HCEC 1CT (cell line): ENCODE data around the gene KIF22.
"Not testable (repeated sequence)": the region's sequence is repeated elsewhere in the genome, so short reads cannot be mapped to it uniquely, and the experiment has no call there.

ENCODE experiments used
- DNase-seq: peaks from one replicate; pipeline ENCODE4 v3.0.0-alpha.2; 2017

Gene KIF22

DNA sequence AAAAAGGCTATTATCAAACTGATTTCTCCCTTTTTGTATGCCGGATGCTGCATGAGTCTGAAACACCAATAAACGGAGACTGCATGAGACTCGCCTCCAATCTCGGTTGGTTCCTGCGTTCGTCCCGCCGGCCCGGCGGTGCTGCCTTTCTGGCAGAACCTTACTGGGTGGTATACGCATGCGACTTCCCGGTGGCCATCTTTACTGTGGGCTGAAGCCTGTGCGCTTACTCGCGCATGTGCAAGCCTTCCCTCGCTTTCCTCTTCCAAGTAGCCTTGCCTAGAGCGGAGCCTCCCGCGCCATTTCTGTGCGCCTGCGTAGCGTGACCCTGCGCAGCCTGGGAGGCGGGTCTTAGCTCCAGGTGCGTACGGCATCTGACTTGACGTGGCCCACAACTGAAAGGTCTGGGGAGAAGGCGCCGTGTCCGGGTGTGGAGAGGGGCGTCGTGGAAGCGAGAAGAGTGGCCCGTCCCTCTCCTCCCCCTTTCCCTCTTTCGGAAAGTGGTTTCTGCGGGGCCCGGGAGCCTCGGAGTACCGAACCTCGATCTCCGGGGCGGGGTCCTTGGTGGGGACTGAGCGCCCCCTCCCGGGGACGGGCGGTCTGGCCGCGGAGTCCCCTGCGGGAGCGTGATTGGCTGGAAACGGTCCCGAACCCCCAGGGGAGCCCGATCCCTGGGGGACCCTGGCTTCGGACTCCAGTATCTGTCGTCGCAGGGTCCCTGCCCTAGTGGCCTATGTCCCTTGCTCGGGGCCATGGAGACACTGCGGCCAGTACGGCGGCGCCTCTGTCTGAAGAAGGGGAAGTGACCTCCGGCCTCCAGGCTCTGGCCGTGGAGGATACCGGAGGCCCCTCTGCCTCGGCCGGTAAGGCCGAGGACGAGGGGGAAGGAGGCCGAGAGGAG, 25.5 kb downstream of the KIF22 start, which contains the start of gene PAGR1:
PAGR1 (plus strand) TSS at position 360 of the 901 bp plus-strand sequence; CDS start at position 734, 374 bp downstream.
- DNase-seq, result peak; percentile 100

DNA sequence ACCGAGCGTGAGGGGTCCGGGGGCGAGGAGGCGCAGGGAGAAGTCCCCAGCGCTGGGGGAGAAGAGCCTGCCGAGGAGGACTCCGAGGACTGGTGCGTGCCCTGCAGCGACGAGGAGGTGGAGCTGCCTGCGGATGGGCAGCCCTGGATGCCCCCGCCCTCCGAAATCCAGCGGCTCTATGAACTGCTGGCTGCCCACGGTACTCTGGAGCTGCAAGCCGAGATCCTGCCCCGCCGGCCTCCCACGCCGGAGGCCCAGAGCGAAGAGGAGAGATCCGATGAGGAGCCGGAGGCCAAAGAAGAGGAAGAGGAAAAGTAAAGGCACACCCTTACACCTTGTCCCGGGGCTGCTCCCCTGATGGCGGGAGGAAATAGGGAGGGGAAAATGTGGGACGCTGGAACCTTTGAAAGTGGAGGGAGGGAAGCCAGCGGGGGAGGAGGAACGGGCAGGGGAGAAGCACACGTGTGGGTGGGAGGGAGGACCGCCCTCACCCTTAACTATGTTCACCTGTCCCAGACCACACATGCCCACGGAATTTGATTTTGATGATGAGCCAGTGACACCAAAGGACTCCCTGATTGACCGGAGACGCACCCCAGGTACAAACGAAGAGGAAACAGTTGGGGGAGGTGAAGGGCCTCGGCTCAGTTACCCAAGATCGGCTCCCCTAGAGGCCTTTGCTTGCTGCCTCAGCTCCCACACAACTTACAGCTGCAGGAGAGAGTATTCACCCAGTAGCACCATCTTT, 26.3 kb downstream of the KIF22 start:
- DNase-seq, result peak; percentile 62

DNA sequence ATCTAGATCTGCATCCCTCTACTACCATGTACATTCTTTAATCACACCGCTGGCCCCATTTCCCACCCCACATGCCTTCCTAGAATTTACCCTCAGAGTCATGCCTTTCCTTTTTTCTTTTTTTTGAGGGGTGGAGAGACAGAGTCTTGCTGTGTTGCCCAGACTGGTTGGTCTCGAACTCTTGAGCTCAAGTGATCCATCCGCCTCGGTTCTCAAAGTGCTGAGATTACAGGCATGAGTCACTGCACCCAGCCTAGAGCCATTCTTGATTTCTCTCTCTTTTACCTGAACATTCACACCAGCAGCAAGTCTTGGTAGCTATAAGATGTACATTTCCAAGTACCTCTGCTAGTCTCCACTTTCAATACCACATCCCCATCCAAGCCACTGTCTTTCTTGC, 27.5 kb downstream of the KIF22 start:
- DNase-seq, result no peak

GRCh38 chr16:29819506-29819905, 29.0 kb downstream of the KIF22 start:
- DNase-seq, result no peak

DNA sequence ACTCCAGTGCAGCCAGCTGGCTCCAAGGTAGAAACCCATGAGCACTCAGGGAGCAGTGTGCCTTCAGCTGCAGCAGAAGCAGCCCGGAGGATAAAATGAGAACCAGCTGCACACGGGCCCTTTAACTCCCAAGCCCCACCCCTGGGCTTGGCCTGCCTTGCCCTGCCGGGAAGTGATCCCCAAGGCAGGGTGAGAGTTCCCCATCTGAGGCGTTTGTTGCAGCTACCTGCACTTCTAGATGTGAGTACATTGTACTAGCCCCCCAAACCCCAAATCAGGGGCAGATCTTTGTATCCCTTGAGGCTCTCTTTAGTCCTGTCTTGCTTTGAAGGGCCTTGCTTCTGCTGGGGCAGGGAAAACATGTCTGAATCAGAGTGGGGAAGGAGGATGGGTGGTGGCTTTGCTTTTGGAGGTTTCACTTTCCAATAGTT, 29.7 kb downstream of the KIF22 start, which contains the start of gene MVP:
MVP (plus strand) TSS at position 192 of the 431 bp plus-strand sequence. CDS start 10,088 bp downstream, outside the sequence.
- peak; percentile 74 for DNase-seq

GRCh38 chr16:29820730-29821642, 30.4 kb downstream of the KIF22 start:
- DNase-seq, result no peak

- peak; percentile 84 for DNase-seq
Observed at GRCh38 chr16:29821643-29822115, 31.1 kb downstream of the KIF22 start.

- DNase-seq, result peak; percentile 93
Observed at GRCh38 chr16:29824589-29825144, 34.1 kb downstream of the KIF22 start.

DNA sequence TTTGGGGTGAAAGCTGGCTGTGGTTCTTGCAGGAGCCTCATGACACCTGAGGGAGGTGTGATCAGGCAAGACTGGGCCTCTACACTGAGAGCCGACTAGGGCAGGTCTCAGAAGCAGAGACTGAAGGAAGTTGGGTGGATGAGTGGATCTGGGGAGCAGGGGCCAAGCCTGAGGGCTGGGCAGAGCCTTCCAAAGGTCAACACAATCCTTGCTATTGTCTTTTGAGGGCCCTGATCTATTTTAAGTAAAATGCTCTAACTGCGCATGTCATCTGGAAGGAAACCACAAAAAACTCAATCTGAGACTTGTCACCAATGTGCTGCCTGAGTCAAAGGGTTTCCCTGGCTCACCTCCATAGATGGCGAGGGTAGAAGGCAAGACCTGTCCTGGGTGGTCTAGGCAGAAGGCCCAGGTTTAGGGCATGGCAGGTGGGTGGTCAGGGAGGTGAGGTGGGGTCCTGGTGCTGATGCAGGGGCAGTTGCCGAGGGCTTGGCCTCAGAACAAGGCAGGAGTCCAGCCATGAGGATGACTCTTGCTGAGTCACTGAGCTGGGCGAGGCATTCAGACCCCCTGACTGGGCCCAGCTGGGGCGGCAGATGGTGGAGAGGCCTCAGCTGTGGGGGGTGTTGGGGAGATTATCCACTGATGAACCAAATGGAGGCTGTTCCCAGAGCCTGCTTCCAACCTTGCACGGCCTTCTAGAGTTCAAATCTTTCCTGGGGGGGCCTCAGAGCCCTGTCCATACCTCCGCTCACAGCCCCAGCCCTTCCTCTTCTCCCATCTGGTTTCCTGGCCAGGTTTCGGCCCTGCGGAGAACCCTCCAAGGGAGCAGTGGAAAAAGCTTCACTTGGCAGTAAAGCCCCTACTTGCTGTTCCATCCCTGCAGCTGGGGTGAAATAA, 34.8 kb downstream of the KIF22 start:
- DNase-seq, result peak; percentile 96

DNA sequence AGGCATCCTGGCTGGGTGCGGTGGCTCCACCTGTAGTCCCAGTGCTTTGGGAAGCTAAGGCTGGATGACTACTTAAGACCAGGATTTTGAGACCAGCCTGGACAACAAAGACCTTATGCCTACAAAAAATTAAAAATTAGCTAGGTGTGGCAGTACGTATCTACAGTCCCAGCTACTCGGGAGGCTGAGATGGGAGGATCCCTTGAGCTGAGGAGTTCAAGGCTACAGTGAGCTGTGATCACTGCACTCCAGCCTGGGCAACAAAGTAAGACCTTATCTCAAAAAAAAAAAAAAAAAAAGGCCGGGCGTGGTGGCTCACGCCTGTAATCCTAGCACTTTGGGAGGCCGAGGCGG, 35.8 kb downstream of the KIF22 start:
- DNase-seq, result no peak

GRCh38 chr16:29830774-29831173, 40.2 kb downstream of the KIF22 start:
- no peak for DNase-seq

DNA sequence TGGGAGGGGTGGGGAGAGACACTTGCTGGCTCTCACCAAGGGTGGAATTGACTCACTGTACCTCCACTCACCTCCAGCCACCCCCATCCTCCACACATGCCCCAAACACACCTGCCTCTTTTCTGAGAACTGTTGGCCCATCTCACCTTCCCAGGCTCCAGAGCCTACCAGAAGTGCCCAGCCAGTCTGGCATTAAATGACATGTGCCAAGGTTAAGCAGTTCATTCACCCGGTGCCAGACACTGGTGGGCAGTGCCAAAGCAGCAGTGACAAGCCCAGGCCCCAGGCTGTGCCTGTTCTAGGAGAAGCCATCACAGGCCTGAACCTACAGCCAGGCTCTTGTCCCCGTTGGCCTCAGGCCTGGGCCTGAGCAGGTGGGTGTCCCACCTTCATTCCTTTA, 40.9 kb downstream of the KIF22 start:
- no peak for DNase-seq

DNA sequence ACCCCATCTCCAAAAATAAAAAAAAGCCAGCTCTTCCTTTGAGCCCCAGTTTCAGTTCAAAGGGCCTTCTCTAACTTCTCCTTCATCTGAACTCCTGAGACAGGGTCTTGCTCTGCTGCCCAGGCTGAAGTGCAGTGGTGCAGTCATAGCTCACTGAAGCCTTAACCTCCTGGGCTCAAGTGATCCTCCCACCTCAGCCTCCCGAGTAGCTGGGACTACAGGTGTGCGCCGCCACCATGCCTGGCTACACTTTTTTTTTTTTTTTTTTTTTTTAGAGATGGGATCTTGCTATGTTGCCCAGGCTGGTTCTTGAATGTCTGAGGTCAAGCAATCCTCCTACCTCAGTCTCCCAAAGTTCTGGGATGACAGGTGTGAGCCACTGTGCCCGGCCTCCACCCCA, 42.7 kb downstream of the KIF22 start:
- not testable (repeated sequence) for DNase-seq

DNA sequence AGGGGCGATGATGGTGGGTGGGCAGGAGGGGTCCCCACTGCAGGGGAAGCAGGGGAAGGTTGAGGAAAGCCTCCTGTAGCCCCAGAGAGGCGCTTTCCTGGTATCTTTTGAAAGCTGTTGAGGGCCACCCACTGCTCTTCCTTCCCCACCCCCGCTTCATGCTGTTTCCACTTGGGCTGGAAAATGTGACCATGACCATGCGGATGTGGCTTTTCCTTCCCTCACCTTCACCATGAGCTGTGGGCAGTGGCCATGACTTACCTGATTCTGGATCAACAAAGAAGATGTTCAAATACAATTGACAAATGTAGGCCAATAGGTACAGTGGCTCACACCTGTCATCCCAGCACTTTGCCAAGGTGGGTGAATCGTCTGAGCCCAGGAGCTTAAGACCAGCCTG, 43.5 kb downstream of the KIF22 start:
- no peak for DNase-seq

- no peak for DNase-seq
Observed at GRCh38 chr16:29835926-29836325, 45.4 kb downstream of the KIF22 start.

DNA sequence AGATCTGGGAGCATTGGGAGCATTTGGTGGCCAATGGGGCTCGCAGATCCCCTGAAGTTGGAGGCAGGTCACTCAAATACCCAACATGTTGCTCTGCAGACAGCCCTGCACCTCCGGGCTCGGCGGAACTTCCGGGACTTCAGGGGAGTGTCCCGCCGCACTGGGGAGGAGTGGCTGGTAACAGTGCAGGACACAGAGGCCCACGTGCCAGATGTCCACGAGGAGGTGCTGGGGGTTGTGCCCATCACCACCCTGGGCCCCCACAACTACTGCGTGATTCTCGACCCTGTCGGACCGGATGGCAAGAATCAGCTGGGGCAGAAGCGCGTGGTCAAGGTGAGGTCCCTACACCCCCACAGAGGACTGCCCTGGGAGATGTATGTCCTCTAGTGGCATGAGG, 46.1 kb downstream of the KIF22 start:
- DNase-seq, result no peak

DNA sequence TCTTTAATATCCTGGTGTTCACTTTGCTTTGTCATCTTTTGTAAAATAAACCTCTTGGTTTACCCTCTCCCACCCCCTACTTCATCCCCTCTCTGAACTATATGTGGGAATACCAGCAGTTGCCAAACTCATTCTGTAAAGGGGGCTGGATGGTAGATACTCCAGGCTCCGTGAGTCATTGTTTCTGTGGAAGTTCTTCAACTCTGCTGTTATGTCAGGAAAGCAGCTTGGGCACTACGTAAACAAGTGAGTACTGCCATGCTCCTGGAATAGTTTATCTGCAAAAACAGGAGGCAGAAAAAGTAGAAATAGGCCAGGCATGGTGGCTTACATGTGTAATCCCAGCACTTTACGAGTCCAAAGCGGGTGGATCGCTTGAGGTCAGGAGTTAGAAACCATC, 47.3 kb downstream of the KIF22 start:
- DNase-seq, result no peak

- DNase-seq, result no peak
Observed at GRCh38 chr16:29839822-29840221, 49.3 kb downstream of the KIF22 start.

DNA sequence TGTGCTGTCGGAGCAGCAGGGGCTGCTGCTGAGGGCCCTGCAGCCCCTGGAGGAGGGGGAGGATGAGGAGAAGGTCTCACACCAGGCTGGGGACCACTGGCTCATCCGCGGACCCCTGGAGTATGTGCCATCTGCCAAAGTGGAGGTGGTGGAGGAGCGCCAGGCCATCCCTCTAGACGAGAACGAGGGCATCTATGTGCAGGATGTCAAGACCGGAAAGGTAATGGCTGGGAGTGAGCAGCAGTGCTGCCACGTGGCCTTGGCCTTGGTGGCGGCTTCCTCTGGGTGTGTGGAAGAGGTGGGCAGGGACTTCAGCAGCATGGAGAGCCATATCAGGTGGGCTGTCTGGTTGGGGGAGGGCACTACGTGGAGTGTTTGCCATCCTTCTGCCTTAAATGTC, 49.7 kb downstream of the KIF22 start:
- DNase-seq, result no peak

DNA sequence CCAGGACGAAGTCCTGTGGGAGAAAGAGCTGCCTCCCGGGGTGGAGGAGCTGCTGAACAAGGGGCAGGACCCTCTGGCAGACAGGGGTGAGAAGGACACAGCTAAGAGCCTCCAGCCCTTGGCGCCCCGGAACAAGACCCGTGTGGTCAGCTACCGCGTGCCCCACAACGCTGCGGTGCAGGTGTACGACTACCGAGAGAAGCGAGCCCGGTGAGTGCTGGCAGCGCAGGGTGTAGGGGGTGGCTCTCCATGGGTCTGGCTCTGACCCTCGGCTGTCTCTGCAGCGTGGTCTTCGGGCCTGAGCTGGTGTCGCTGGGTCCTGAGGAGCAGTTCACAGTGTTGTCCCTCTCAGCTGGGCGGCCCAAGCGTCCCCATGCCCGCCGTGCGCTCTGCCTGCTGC, 51.1 kb downstream of the KIF22 start:
- DNase-seq, result no peak

GRCh38 chr16:29842732-29843346, 52.3 kb downstream of the KIF22 start:
- no peak for DNase-seq
